PFSK-1 (cell line): ENCODE results near the gene IGSF9.

ENCODE experiments used
- FOXP2 ChIP-seq: optimal IDR thresholded peaks from 2 replicates; pipeline ENCODE3; 2011; ENCODE audit warnings: borderline replicate concordance, control low read depth, inconsistent platforms; ENCODE audit not compliant: insufficient read depth; ENCODE audit errors: extremely low read length, extremely low read depth
- POLR2AphosphoS5 ChIP-seq: IDR thresholded peaks from 2 replicates; pipeline ENCODE4 v1.6.1; 2012; ENCODE audit warnings: low read depth, mild to moderate bottlenecking, control low read depth, low read length, moderate library complexity
- REST ChIP-seq, 2 experiments: IDR thresholded peaks; 2 replicates each; pipeline versions ENCODE4 v1.6.1 to v1.8.0; 2011 to 2012; ENCODE audit warnings: low read depth in 2 of 2, low read length in 2 of 2, control low read depth in 1 of 2, inconsistent platforms in 1 of 2, mild to moderate bottlenecking in 1 of 2, moderate library complexity in 1 of 2; ENCODE audit not compliant: insufficient read depth in 1 of 2
- SIN3A ChIP-seq: IDR thresholded peaks from 2 replicates; pipeline ENCODE4 v1.6.1; 2012; ENCODE audit warnings: mild to moderate bottlenecking, low read length, moderate library complexity, borderline replicate concordance; ENCODE audit not compliant: insufficient read depth
- TAF1 ChIP-seq: IDR thresholded peaks from 2 replicates; pipeline ENCODE4 v1.6.1; 2012; ENCODE audit warnings: low read length, control low read depth, borderline replicate concordance; ENCODE audit not compliant: insufficient read depth

Gene IGSF9

GRCh38 chr1:159938211-159938852 lies 7.1 kb downstream of the IGSF9 start:
- TF ChIP-seq SIN3A: no peak
- TF ChIP-seq FOXP2: no peak
- no peak for TF ChIP-seq REST (IDR thresholded peaks at IDR 0.05; ENCODE audit: insufficient read depth in 1 of 2, low read depth in 2 of 2, low read length in 2 of 2)
- no peak for TF ChIP-seq TAF1
- no peak for TF ChIP-seq POLR2AphosphoS5

- TF ChIP-seq REST (IDR thresholded peaks at IDR 0.05; ENCODE audit: insufficient read depth in 1 of 2, low read depth in 2 of 2, low read length in 2 of 2) (no peak), FOXP2 (no peak), TAF1 (no peak), SIN3A (no peak), POLR2AphosphoS5 (no peak)
Observed at GRCh38 chr1:159937054-159937750, 8.2 kb downstream of the IGSF9 start.

- TF ChIP-seq SIN3A (no peak), FOXP2 (no peak), TAF1 (no peak), REST (IDR thresholded peaks at IDR 0.05; ENCODE audit: insufficient read depth in 1 of 2, low read depth in 2 of 2, low read length in 2 of 2) (no peak), POLR2AphosphoS5 (no peak)
Observed at GRCh38 chr1:159936273-159936904, 9.0 kb downstream of the IGSF9 start.

GRCh38 chr1:159935719-159936272 lies 9.6 kb downstream of the IGSF9 start:
- TF ChIP-seq SIN3A: no peak
- peak; percentile 68 to 91 for TF ChIP-seq REST (IDR thresholded peaks at IDR 0.05; ENCODE audit: insufficient read depth in 1 of 2, low read depth in 2 of 2, low read length in 2 of 2)
- no peak for TF ChIP-seq FOXP2
- TF ChIP-seq POLR2AphosphoS5: no peak
- TF ChIP-seq TAF1: no peak
